Neuronal stem cell (in vitro differentiated cells): ENCODE measurements around the gene PTPRD.

Experiments
- DNase-seq: peaks from one replicate; pipeline ENCODE4 v3.0.0-alpha.2; 2013; ENCODE audit warnings: low spot score
- H2AFZ ChIP-seq: one replicate; pipeline ENCODE4 v1.6.1; 2013; ENCODE audit warnings: mild to moderate bottlenecking, low read length, inconsistent platforms
- H2AK5ac ChIP-seq: 2 replicates; pipeline ENCODE4 v1.6.1; 2013; ENCODE audit warnings: low read depth, mild to moderate bottlenecking, inconsistent platforms, low read length, moderate library complexity, mixed read lengths
- H2BK120ac ChIP-seq: 2 replicates; pipeline ENCODE4 v1.6.1; 2013; ENCODE audit warnings: low read depth, mild to moderate bottlenecking, inconsistent platforms, low read length, moderate library complexity, mixed read lengths
- H2BK12ac ChIP-seq: one replicate; pipeline ENCODE4 v1.6.1; 2013; ENCODE audit warnings: low read length, inconsistent platforms
- H2BK15ac ChIP-seq: 2 replicates; pipeline ENCODE4 v1.6.1; 2013; ENCODE audit warnings: mild to moderate bottlenecking, low read length, inconsistent platforms, mixed read lengths
- H2BK5ac ChIP-seq: one replicate; pipeline ENCODE4 v1.6.1; 2013; ENCODE audit warnings: inconsistent platforms, mild to moderate bottlenecking, low read length, moderate library complexity
- H3K14ac ChIP-seq: one replicate; pipeline ENCODE4 v1.6.1; 2013; ENCODE audit warnings: low read length, inconsistent platforms
- H3K18ac ChIP-seq: 2 replicates; pipeline ENCODE4 v1.6.1; 2013; ENCODE audit warnings: low read length, inconsistent platforms
- H3K23ac ChIP-seq: 2 replicates; pipeline ENCODE4 v1.6.1; 2013; ENCODE audit warnings: low read depth, mild to moderate bottlenecking, mixed read lengths, low read length, inconsistent platforms; ENCODE audit not compliant: poor library complexity
- H3K27ac ChIP-seq: replicated peaks from 3 replicates; pipeline ENCODE4 v1.5.1; 2013; ENCODE audit warnings: low read length, inconsistent platforms
- H3K27me3 ChIP-seq, 3 experiments: 2 replicates each; pipeline ENCODE4 v1.6.1; 2013; ENCODE audit warnings: low read length in 3 of 3, mild to moderate bottlenecking in 2 of 3, inconsistent platforms in 1 of 3, low read depth in 1 of 3, mixed read lengths in 1 of 3, moderate library complexity in 1 of 3; ENCODE audit not compliant: control insufficient read depth in 3 of 3, insufficient read depth in 3 of 3
- H3K36me3 ChIP-seq, 2 donors: replicated peaks in 1 of 2; 2 replicates each; pipeline ENCODE4 v1.6.1; 2013; ENCODE audit warnings: low read length in 2 of 2; ENCODE audit not compliant: control insufficient read depth in 2 of 2, insufficient read depth in 2 of 2
- H3K4ac ChIP-seq: 2 replicates; pipeline ENCODE4 v1.6.1; 2013; ENCODE audit warnings: inconsistent platforms, mild to moderate bottlenecking, low read length, moderate library complexity
- H3K4me1 ChIP-seq, 2 donors: 1 replicate in 1 of 2; 2 replicates in 1 of 2; pipeline ENCODE4 v1.6.1; 2013; ENCODE audit warnings: low read length in 2 of 2, low read depth in 1 of 2; ENCODE audit not compliant: control insufficient read depth in 2 of 2, insufficient read depth in 1 of 2
- H3K4me2 ChIP-seq: one replicate; pipeline ENCODE4 v1.6.1; 2013; ENCODE audit warnings: mild to moderate bottlenecking, low read length, inconsistent platforms; ENCODE audit not compliant: insufficient read depth, poor library complexity, severe bottlenecking
- H3K4me3 ChIP-seq, 2 donors: 2 replicates each; pipeline ENCODE4 v1.5.1; 2013; ENCODE audit warnings: low read length in 2 of 2, mild to moderate bottlenecking in 2 of 2, inconsistent platforms in 1 of 2, moderate library complexity in 1 of 2
- H3K79me1 ChIP-seq: one replicate; pipeline ENCODE4 v1.6.1; 2013; ENCODE audit warnings: low read depth, mild to moderate bottlenecking, inconsistent platforms, low read length, moderate library complexity
- H3K9ac ChIP-seq: one replicate; pipeline ENCODE4 v1.6.1; 2013; ENCODE audit warnings: mild to moderate bottlenecking, low read depth, low read length, inconsistent platforms; ENCODE audit not compliant: poor library complexity
- H3K9me3 ChIP-seq, 2 donors: replicated peaks in 1 of 2; 2 replicates each; pipeline versions ENCODE3 to v1.6.1; 2013; ENCODE audit warnings: low read length in 2 of 2, mild to moderate bottlenecking in 2 of 2, inconsistent platforms in 1 of 2, low read depth in 1 of 2, mixed read lengths in 1 of 2, moderate library complexity in 1 of 2; ENCODE audit not compliant: control insufficient read depth in 2 of 2, insufficient read depth in 1 of 2
- H4K8ac ChIP-seq: one replicate; pipeline ENCODE4 v1.6.1; 2013; ENCODE audit warnings: low read depth, mild to moderate bottlenecking, inconsistent platforms, low read length, moderate library complexity
- H4K91ac ChIP-seq: one replicate; pipeline ENCODE4 v1.6.1; 2013; ENCODE audit warnings: low read length, low read depth, mild to moderate bottlenecking, inconsistent platforms; ENCODE audit not compliant: poor library complexity
- WGBS, 2 donors: extraction: QIAGEN DNeasy Blood & Tissue Kit; methylation state at CpG; one replicate each; pipeline ENCODE4 v1.1.7; 2013; ENCODE audit warnings: missing lambda C conversion rate in 2 of 2, mixed read lengths in 1 of 2; ENCODE audit not compliant: insufficient read length in 2 of 2, insufficient replicate concordance in 1 of 2; ENCODE audit errors: extremely low coverage in 2 of 2; 5-methylcytosine and 5-hydroxymethylcytosine counted together

PTPRD gene

GRCh38 chr9:9133526-9133925 lies 1479.3 kb downstream of the PTPRD start:
- Histone ChIP-seq H3K27ac (no peak overlapping the region), H2BK120ac (no peak overlapping the region), H3K9me3 (no peaks in the 10 kb centered on the region), H3K4me1 (no peaks in the 10 kb centered on the region), H3K23ac (no peak overlapping the region), H3K18ac (no peak overlapping the region), H4K91ac (no peak overlapping the region), H3K4me3 (no peak overlapping the region), H3K36me3 (no peaks in the 10 kb centered on the region), H3K79me1 (no peaks in the 10 kb centered on the region), H4K8ac (no peak overlapping the region), H3K4me2 (no peak overlapping the region), H3K4ac (no peak overlapping the region), H2BK15ac (no peak overlapping the region), H2AK5ac (no peak overlapping the region), H2BK12ac (no peak overlapping the region), H2BK5ac (no peak overlapping the region), H2AFZ (no peak overlapping the region), H3K27me3 (no peaks in the 10 kb centered on the region), H3K9ac (no peak overlapping the region), H3K14ac (no peak overlapping the region)
- no CpG with 5 or more reads among the region's 3 CpGs for WGBS, 2 donors
- DNase-seq, result no peak

GRCh38 chr9:9124616-9125015 lies 1488.2 kb downstream of the PTPRD start:
- H3K79me1 ChIP-seq, result no peaks in the 10 kb centered on the region
- no CpG with 5 or more reads among the region's 2 CpGs for WGBS, 2 donors
- H4K8ac ChIP-seq, result no peak overlapping the region
- no peak overlapping the region for H3K4me2 ChIP-seq
- H3K14ac ChIP-seq, result no peak overlapping the region
- H3K4me3 ChIP-seq, result no peak overlapping the region
- H2AFZ ChIP-seq, result no peak overlapping the region
- no peaks in the 10 kb centered on the region for H3K9me3 ChIP-seq
- no peak overlapping the region for H2AK5ac ChIP-seq
- no peak overlapping the region for H3K4ac ChIP-seq
- H3K27ac ChIP-seq, result no peak overlapping the region
- H3K27me3 ChIP-seq, result no peaks in the 10 kb centered on the region
- no peak overlapping the region for H2BK12ac ChIP-seq
- H3K23ac ChIP-seq, result no peak overlapping the region
- no peak overlapping the region for H3K9ac ChIP-seq
- no peak overlapping the region for H2BK120ac ChIP-seq
- peaks cover 0 to 2% of the 10 kb centered on the region in 2 donors for H3K4me1 ChIP-seq
- H3K18ac ChIP-seq, result no peak overlapping the region
- H2BK15ac ChIP-seq, result no peak overlapping the region
- H4K91ac ChIP-seq, result no peak overlapping the region
- DNase-seq, result no peak
- no peaks in the 10 kb centered on the region for H3K36me3 ChIP-seq
- H2BK5ac ChIP-seq, result no peak overlapping the region

GRCh38 chr9:9122230-9122875 lies 1490.4 kb downstream of the PTPRD start:
- no peak overlapping the region for H3K9ac ChIP-seq
- H4K8ac ChIP-seq, result no peak overlapping the region
- no peak overlapping the region for H2BK15ac ChIP-seq
- no peaks in the 10 kb centered on the region for H3K9me3 ChIP-seq
- WGBS, 2 donors, result no CpG with 5 or more reads among the region's 3 CpGs
- H2AFZ ChIP-seq, result no peak overlapping the region
- DNase-seq, result no peak
- H3K4me2 ChIP-seq, result no peak overlapping the region
- no peak overlapping the region for H3K27ac ChIP-seq
- peaks cover 0 to 2% of the 10 kb centered on the region in 2 donors for H3K4me1 ChIP-seq
- H3K14ac ChIP-seq, result no peak overlapping the region
- no peak overlapping the region for H2BK12ac ChIP-seq
- no peak overlapping the region for H2AK5ac ChIP-seq
- no peaks in the 10 kb centered on the region for H3K79me1 ChIP-seq
- no peak overlapping the region for H3K4ac ChIP-seq
- no peak overlapping the region for H4K91ac ChIP-seq
- H3K23ac ChIP-seq, result no peak overlapping the region
- H2BK120ac ChIP-seq, result no peak overlapping the region
- no peaks in the 10 kb centered on the region for H3K36me3 ChIP-seq
- H3K27me3 ChIP-seq, result no peaks in the 10 kb centered on the region
- no peak overlapping the region for H3K4me3 ChIP-seq
- no peak overlapping the region for H2BK5ac ChIP-seq
- no peak overlapping the region for H3K18ac ChIP-seq

- H2BK15ac ChIP-seq, result no peak overlapping the region
- no peak overlapping the region for H4K8ac ChIP-seq
- no peak overlapping the region for H3K4me2 ChIP-seq
- H3K23ac ChIP-seq, result no peak overlapping the region
- H3K4me1 ChIP-seq, result no peaks in the 10 kb centered on the region
- no peak overlapping the region for H2BK120ac ChIP-seq
- no peaks in the 10 kb centered on the region for H3K79me1 ChIP-seq
- no peak overlapping the region for H2AK5ac ChIP-seq
- DNase-seq, result no peak
- no peak overlapping the region for H2AFZ ChIP-seq
- H2BK12ac ChIP-seq, result no peak overlapping the region
- H3K27ac ChIP-seq, result no peak overlapping the region
- no peak overlapping the region for H3K4ac ChIP-seq
- no peak overlapping the region for H3K9ac ChIP-seq
- H3K36me3 ChIP-seq, result no peaks in the 10 kb centered on the region
- H3K27me3 ChIP-seq, result no peaks in the 10 kb centered on the region
- H3K18ac ChIP-seq, result no peak overlapping the region
- H4K91ac ChIP-seq, result no peak overlapping the region
- no peak overlapping the region for H3K4me3 ChIP-seq
- no peak overlapping the region for H2BK5ac ChIP-seq
- H3K9me3 ChIP-seq, result no peaks in the 10 kb centered on the region
- whole genome bisulfite sequencing, 2 donors, result no CpG with 5 or more reads among the region's 2 CpGs
- H3K14ac ChIP-seq, result no peak overlapping the region
Observed at GRCh38 chr9:9117866-9118265, 1494.9 kb downstream of the PTPRD start.
